Thyroid gland (tissue), 4 donors: ENCODE results near the gene RHBDL1.

Source experiments
- CTCF ChIP-seq, 6 experiments: fragments of 200-600 bp in 3 of 6; fragments of 450-650 bp in 3 of 6; sonication (generic) in 3 of 6; IDR thresholded peaks; one replicate each; pipeline ENCODE4 v1.5.1; 2016 to 2019; ENCODE audit warnings: antibody characterized with exemption in 6 of 6, mild to moderate bottlenecking in 2 of 6, inconsistent platforms in 1 of 6, moderate library complexity in 1 of 6
- POLR2A ChIP-seq, 2 donors: fragments of 450-650 bp; IDR thresholded peaks; one replicate each; pipeline ENCODE4 v1.6.1; 2017; ENCODE audit warnings: antibody characterized with exemption in 2 of 2, mild to moderate bottlenecking in 2 of 2, moderate library complexity in 1 of 2

- peak; percentile 69 to 95 (median 88) for TF ChIP-seq CTCF (IDR thresholded peaks at IDR 0.05)
- TF ChIP-seq POLR2A (IDR thresholded peaks at IDR 0.05): no peak
Observed at GRCh38 chr16:711548-712320, 36.3 kb downstream of the RHBDL1 start.
